SW480 (cell line): ENCODE results near the gene TSC22D4.
"Not testable (repeated sequence)": the region's sequence is repeated elsewhere in the genome, so short reads cannot be mapped to it uniquely, and the experiment has no call there.

ENCODE experiments used
- DNase-seq: peaks from one replicate; pipeline ENCODE4 v3.0.0-alpha.2; 2016; ENCODE audit warnings: low spot score

The TSC22D4 gene

GRCh38 chr7:100443096-100443840 is 35.7 kb downstream of the TSC22D4 start:
- no peak for DNase-seq

GRCh38 chr7:100441641-100442535 is 37.1 kb downstream of the TSC22D4 start:
- DNase-seq: no peak

- DNase-seq: not testable (repeated sequence)
Observed at GRCh38 chr7:100439244-100439643, 39.8 kb downstream of the TSC22D4 start.

- DNase-seq: not testable (repeated sequence)
Observed at GRCh38 chr7:100438731-100439130, 40.3 kb downstream of the TSC22D4 start.

GRCh38 chr7:100438172-100438571 is 40.8 kb downstream of the TSC22D4 start:
- no peak for DNase-seq

- DNase-seq: no peak
Observed at GRCh38 chr7:100437150-100438100, 41.6 kb downstream of the TSC22D4 start.

- DNase-seq: peak; percentile 61
Observed at GRCh38 chr7:100435401-100436304, 43.4 kb downstream of the TSC22D4 start.

- DNase-seq: no peak
Observed at GRCh38 chr7:100434297-100435144, 44.5 kb downstream of the TSC22D4 start.

GRCh38 chr7:100433592-100434296 is 45.3 kb downstream of the TSC22D4 start:
- DNase-seq: no peak

- no peak for DNase-seq
Observed at GRCh38 chr7:100433276-100433591, 45.8 kb downstream of the TSC22D4 start.

GRCh38 chr7:100432621-100433275 is 46.3 kb downstream of the TSC22D4 start:
- DNase-seq: no peak

GRCh38 chr7:100432053-100432452 is 47.0 kb downstream of the TSC22D4 start:
- DNase-seq: no peak

GRCh38 chr7:100431286-100431735 is 47.7 kb downstream of the TSC22D4 start:
- no peak for DNase-seq

GRCh38 chr7:100430493-100431285 is 48.3 kb downstream of the TSC22D4 start:
- no peak for DNase-seq

GRCh38 chr7:100429637-100430492 is 49.1 kb downstream of the TSC22D4 start, which contains the start of gene MEPCE:
Gene MEPCE, plus strand, starts transcription at chr7:100429831. Its CDS starts 188 bp downstream, at chr7:100430019.
- DNase-seq: peak; percentile 98

- peak; percentile 100 for DNase-seq
Observed at GRCh38 chr7:100428967-100429636, 49.9 kb downstream of the TSC22D4 start.
